Natural killer cell (primary cell): ENCODE data around the gene CDY2B. TPM values are rescaled to one million over a fixed set of nuclear protein-coding genes. Genes with fewer than 3 reads are reported as not detected.
"Not testable (repeated sequence)": the region's sequence is repeated elsewhere in the genome, so short reads cannot be mapped to it uniquely, and the experiment has no call there.

ENCODE experiments used
- ATAC-seq, 3 donors: fragments of 150-1000 bp in 2 of 3; fragments of 200-7000 bp in 1 of 3; cut with Tn5 transposase; 1 replicate in 1 of 3; 2 replicates in 2 of 3; pipeline ENCODE4 v1.10.0; 2021; ENCODE audit warnings: mild to moderate bottlenecking in 2 of 3, moderate library complexity in 2 of 3
- DNase-seq, 2 donors: peaks; one replicate each; pipeline versions ENCODE4 v3.0.0 to v3.0.0-alpha.2; 2013 to 2021; ENCODE audit warnings: mixed read lengths in 1 of 2
- H3K27ac ChIP-seq: one replicate; pipeline ENCODE4 v1.5.1; 2013; ENCODE audit warnings: mild to moderate bottlenecking, low read length
- H3K27me3 ChIP-seq: one replicate; pipeline ENCODE4 v1.6.1; 2013; ENCODE audit warnings: low read length; ENCODE audit not compliant: control insufficient read depth, insufficient read depth
- H3K36me3 ChIP-seq: one replicate; pipeline ENCODE4 v1.6.1; 2013; ENCODE audit warnings: low read length; ENCODE audit not compliant: control insufficient read depth, insufficient read depth
- H3K4me1 ChIP-seq: one replicate; pipeline ENCODE4 v1.6.1; 2013; ENCODE audit warnings: low read length; ENCODE audit not compliant: control insufficient read depth, insufficient read depth
- H3K4me3 ChIP-seq: one replicate; pipeline ENCODE4 v1.5.1; 2013; ENCODE audit warnings: low read length
- H3K9me3 ChIP-seq: one replicate; pipeline ENCODE4 v1.6.1; 2013; ENCODE audit warnings: low read length; ENCODE audit not compliant: control insufficient read depth, insufficient read depth
- H3K27ac Mint-ChIP-seq, 2 donors: one replicate each; pipeline ENCODE4 v1.8.0; 2022; ENCODE audit warnings: mild to moderate bottlenecking in 2 of 2, mixed read lengths in 2 of 2, moderate library complexity in 1 of 2
- H3K27me3 Mint-ChIP-seq, 2 donors: one replicate each; pipeline ENCODE4 v1.8.0; 2022; ENCODE audit warnings: low read depth in 2 of 2, mixed read lengths in 2 of 2
- H3K36me3 Mint-ChIP-seq: one replicate; pipeline ENCODE4 v1.8.0; 2022; ENCODE audit warnings: mixed read lengths
- H3K4me1 Mint-ChIP-seq, 2 donors: one replicate each; pipeline ENCODE4 v1.8.0; 2022; ENCODE audit warnings: mixed read lengths in 2 of 2
- H3K4me3 Mint-ChIP-seq: one replicate; pipeline ENCODE4 v1.8.0; 2022; ENCODE audit warnings: mild to moderate bottlenecking, moderate library complexity, mixed read lengths
- H3K9me3 Mint-ChIP-seq, 2 donors: one replicate each; pipeline ENCODE4 v1.8.0; 2022; ENCODE audit warnings: mixed read lengths in 2 of 2
- WGBS: methylation state at CpG from one replicate; pipeline ENCODE4 v1.1.7; 2013; ENCODE audit warnings: missing lambda C conversion rate; ENCODE audit not compliant: insufficient coverage; 5-methylcytosine and 5-hydroxymethylcytosine counted together
- intact Hi-C: fragments of 100-400 bp; cut with micrococcal nuclease; formaldehyde crosslinking; loops from one replicate; pipeline ENCODE4 v1.14.2; 2022
- total RNA-seq, 4 donors: library from RNA; stranded (reverse); fragments of 120-200 nt in 1 of 4; gene quantifications; one replicate each; pipeline versions ENCODE4 v1.2.3 to v1.2.4, GENCODE V29; 2013 to 2022

Gene CDY2B
- total RNA-seq = not detected
- not detected for total RNA-seq (2013)

- H3K4me1 Mint-ChIP-seq, H3K27me3 ChIP-seq, H3K36me3 ChIP-seq, ATAC-seq, DNase-seq, intact Hi-C loops, H3K9me3 ChIP-seq, H3K36me3 Mint-ChIP-seq, H3K4me3 Mint-ChIP-seq, H3K9me3 Mint-ChIP-seq, H3K27me3 Mint-ChIP-seq, H3K4me1 ChIP-seq, H3K27ac Mint-ChIP-seq, H3K27ac ChIP-seq, H3K4me3 ChIP-seq: not testable (repeated sequence)
- no CpG with 5 or more reads among the region's 2 CpGs for WGBS
Observed at GRCh38 chrY:17880120-17880519, at the start of gene CDY2B. TSS of gene CDY2B (minus strand) at chrY:17880220. CDS start at chrY:17879892, 328 bp downstream.

GRCh38 chrY:17908009-17908408, 28.0 kb upstream of the CDY2B start:
- H3K27ac ChIP-seq, H3K4me3 Mint-ChIP-seq, H3K9me3 ChIP-seq, H3K4me3 ChIP-seq, ATAC-seq, H3K27me3 ChIP-seq, DNase-seq, H3K4me1 ChIP-seq, H3K27me3 Mint-ChIP-seq, intact Hi-C loops, H3K36me3 Mint-ChIP-seq, H3K4me1 Mint-ChIP-seq, H3K36me3 ChIP-seq, H3K9me3 Mint-ChIP-seq, H3K27ac Mint-ChIP-seq: not testable (repeated sequence)
- no CpG with 5 or more reads among the region's 3 CpGs for WGBS

- H3K4me3 Mint-ChIP-seq, intact Hi-C loops, DNase-seq, H3K27me3 ChIP-seq, H3K36me3 ChIP-seq, H3K4me1 ChIP-seq, H3K4me1 Mint-ChIP-seq, H3K27ac Mint-ChIP-seq, H3K9me3 ChIP-seq, ATAC-seq, H3K9me3 Mint-ChIP-seq, H3K36me3 Mint-ChIP-seq, H3K27ac ChIP-seq, H3K4me3 ChIP-seq, H3K27me3 Mint-ChIP-seq: not testable (repeated sequence)
- WGBS = no CpG with 5 or more reads among the region's 2 CpGs
Observed at GRCh38 chrY:17907351-17907750, 27.3 kb upstream of the CDY2B start.

- H3K27ac ChIP-seq, H3K27me3 Mint-ChIP-seq, H3K9me3 Mint-ChIP-seq, H3K4me3 ChIP-seq, H3K27ac Mint-ChIP-seq, H3K36me3 Mint-ChIP-seq, H3K36me3 ChIP-seq, H3K4me1 ChIP-seq, H3K9me3 ChIP-seq, ATAC-seq, H3K4me3 Mint-ChIP-seq, DNase-seq, intact Hi-C loops, H3K27me3 ChIP-seq, H3K4me1 Mint-ChIP-seq: not testable (repeated sequence)
- WGBS = no CpG with 5 or more reads among the region's 2 CpGs
Observed at GRCh38 chrY:17881697-17882096, 1.7 kb upstream of the CDY2B start.

GRCh38 chrY:17876767-17877166, 3.3 kb downstream of the CDY2B start:
- H3K27ac ChIP-seq, H3K4me3 ChIP-seq, H3K36me3 Mint-ChIP-seq, H3K9me3 Mint-ChIP-seq, H3K27me3 Mint-ChIP-seq, H3K36me3 ChIP-seq, H3K4me3 Mint-ChIP-seq, H3K27me3 ChIP-seq, H3K4me1 Mint-ChIP-seq, ATAC-seq, H3K27ac Mint-ChIP-seq, H3K4me1 ChIP-seq, DNase-seq, H3K9me3 ChIP-seq, intact Hi-C loops: not testable (repeated sequence)
- WGBS = no CpG with 5 or more reads among the region's 1 CpG

GRCh38 chrY:17875401-17875800, 4.6 kb downstream of the CDY2B start:
- DNase-seq, H3K27me3 ChIP-seq, H3K36me3 ChIP-seq, H3K27ac Mint-ChIP-seq, H3K9me3 ChIP-seq, ATAC-seq, H3K9me3 Mint-ChIP-seq, intact Hi-C loops, H3K27ac ChIP-seq, H3K27me3 Mint-ChIP-seq, H3K36me3 Mint-ChIP-seq, H3K4me3 ChIP-seq, H3K4me1 Mint-ChIP-seq, H3K4me3 Mint-ChIP-seq, H3K4me1 ChIP-seq: not testable (repeated sequence)
- WGBS = no CpG with 5 or more reads among the region's 3 CpGs

GRCh38 chrY:17871194-17871903, 8.7 kb downstream of the CDY2B start:
- H3K9me3 Mint-ChIP-seq, H3K4me3 Mint-ChIP-seq: not testable (repeated sequence)

GRCh38 chrY:17870737-17871136, 9.3 kb downstream of the CDY2B start:
- H3K27ac Mint-ChIP-seq, H3K36me3 ChIP-seq, intact Hi-C loops, H3K4me3 ChIP-seq, H3K9me3 ChIP-seq, ATAC-seq, H3K4me3 Mint-ChIP-seq, H3K4me1 ChIP-seq, H3K4me1 Mint-ChIP-seq, H3K27ac ChIP-seq, H3K27me3 Mint-ChIP-seq, H3K36me3 Mint-ChIP-seq, DNase-seq, H3K27me3 ChIP-seq, H3K9me3 Mint-ChIP-seq: not testable (repeated sequence)
- no CpG with 5 or more reads among the region's 3 CpGs for WGBS

More at GRCh38 chrY:17871194-17871903, 8.7 kb downstream of the CDY2B start:
- H3K27me3 ChIP-seq, H3K4me1 Mint-ChIP-seq, H3K27ac ChIP-seq, H3K36me3 Mint-ChIP-seq, intact Hi-C loops, DNase-seq, H3K36me3 ChIP-seq, H3K27me3 Mint-ChIP-seq, ATAC-seq, H3K4me1 ChIP-seq, H3K4me3 ChIP-seq, H3K9me3 ChIP-seq, H3K27ac Mint-ChIP-seq: not testable (repeated sequence)
- WGBS = no CpG with 5 or more reads among the region's 3 CpGs
